HG03460 (cell line): ENCODE measurements around the gene ZBTB32.

Source experiments
- ATAC-seq: cut with Tn5 transposase; IDR thresholded peaks from one replicate; pipeline ENCODE4 v1.9.1; 2021; ENCODE audit not compliant: unreplicated experiment

Gene ZBTB32

GRCh38 chr19:35736913-35737886 lies 32.8 kb downstream of the ZBTB32 start:
- no peak for ATAC-seq

DNA sequence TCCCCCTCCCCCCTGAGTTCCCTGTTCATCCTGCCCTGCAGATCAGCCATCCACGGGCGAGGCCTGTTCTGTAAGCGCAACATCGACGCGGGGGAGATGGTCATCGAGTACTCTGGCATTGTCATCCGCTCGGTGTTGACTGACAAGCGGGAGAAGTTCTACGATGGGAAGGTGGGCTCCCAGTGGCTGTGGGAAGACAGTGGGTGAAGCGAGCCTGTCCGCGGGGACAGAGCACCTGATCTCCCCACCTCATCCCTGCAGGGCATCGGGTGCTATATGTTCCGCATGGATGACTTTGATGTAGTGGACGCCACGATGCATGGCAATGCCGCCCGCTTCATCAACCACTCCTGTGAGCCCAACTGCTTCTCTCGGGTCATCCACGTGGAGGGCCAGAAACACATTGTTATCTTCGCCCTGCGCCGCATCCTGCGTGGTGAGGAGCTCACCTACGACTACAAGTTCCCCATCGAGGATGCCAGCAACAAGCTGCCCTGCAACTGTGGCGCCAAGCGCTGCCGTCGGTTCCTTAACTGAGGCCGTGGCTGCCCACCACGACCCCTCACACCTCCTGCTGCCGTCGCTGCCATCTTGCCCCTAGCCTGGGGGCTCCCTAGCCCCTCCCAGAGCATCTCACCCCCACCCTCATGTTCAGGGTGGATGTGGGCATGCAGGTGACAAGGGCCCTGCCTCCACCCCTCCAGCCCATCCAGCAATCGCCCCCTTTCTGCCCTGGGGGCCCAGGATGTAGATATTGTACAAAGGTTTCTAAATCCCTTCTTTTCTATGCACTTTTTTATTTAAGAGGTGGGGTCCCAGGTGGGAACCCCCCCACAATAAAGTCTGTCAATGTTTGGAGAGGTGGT lies 33.9 kb downstream of the ZBTB32 start:
- ATAC-seq, result no peak

DNA sequence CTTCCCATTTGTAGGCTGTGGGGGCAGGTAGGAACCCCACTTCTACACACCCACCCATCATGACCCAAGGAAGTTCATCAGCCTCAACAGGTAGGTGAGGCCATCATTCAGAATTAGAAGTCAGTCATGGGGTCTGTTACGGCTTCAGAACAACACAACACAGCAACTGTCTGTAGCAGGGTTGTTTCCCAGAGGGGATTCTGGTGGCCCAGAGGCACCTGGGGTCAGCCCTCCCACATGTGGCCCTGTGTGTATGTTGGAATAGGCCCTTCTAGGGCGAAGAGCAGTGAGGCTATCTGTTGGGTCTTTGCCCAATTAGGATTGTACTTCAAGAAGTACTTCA lies 34.5 kb downstream of the ZBTB32 start:
- no peak for ATAC-seq

- ATAC-seq, result no peak
Measured at GRCh38 chr19:35739275-35740107, 35.1 kb downstream of the ZBTB32 start.

DNA sequence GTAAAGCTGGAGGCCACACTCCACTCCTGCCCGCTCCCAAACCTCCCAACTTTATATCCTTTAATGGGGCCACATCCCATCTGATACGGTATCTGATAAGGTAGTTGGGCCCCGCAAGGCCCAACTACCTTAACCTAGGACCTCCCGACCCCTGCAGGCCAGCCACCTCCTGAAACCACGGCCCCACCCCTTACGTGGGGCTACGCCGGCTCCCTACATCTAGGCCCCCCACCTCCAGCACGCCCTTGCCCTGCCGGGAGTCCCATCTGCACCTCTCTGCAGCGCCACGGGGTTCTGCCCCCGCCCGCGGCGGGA lies 35.7 kb downstream of the ZBTB32 start:
- peak; percentile 17 for ATAC-seq

DNA sequence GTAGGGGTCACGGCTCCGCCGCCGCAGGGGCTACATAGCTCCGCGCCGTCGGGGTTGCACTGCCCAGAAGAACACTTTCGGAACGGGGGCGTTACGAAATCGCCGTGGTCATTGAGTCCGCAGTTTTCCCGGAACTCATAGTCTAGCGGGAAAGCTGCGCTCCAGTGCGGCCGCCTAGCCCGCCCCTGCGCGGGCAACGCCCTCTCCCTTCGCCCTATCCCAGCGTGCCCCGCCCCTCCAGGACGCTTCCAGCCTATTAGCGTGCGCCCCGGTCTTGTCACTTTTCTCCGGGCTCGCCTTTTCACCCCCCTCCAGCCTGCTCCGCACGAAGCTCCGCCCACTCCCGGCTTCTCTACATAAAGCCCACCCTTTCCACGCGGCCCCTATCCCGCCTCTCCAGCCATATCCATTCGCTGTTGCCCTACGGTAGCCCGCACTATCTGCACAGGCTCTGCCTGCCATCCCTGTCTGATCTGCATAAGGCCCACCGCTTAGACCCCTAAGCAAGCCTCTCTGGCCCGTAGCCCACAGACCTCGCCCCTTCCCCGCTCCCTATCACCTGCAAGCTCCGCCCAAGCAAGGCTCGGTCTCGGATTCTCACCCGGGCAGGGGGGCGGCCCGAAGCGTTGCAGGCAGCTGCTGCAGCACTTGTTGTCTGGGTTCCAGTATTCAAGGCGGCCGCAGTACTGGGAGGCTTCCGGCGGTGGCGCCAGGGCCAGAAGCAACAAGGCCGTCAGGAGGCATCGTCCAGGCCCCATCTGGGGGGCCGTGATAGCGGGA lies 36.3 kb downstream of the ZBTB32 start:
- peak; percentile 44 for ATAC-seq

- ATAC-seq, result no peak
Measured at GRCh38 chr19:35741203-35741515, 36.8 kb downstream of the ZBTB32 start.

- no peak for ATAC-seq
Measured at GRCh38 chr19:35742121-35742724, 37.9 kb downstream of the ZBTB32 start, which contains the start of gene IGFLR1. TSS of gene IGFLR1 (minus strand) at chr19:35742452. CDS start at chr19:35741180, 1,272 bp downstream.

DNA sequence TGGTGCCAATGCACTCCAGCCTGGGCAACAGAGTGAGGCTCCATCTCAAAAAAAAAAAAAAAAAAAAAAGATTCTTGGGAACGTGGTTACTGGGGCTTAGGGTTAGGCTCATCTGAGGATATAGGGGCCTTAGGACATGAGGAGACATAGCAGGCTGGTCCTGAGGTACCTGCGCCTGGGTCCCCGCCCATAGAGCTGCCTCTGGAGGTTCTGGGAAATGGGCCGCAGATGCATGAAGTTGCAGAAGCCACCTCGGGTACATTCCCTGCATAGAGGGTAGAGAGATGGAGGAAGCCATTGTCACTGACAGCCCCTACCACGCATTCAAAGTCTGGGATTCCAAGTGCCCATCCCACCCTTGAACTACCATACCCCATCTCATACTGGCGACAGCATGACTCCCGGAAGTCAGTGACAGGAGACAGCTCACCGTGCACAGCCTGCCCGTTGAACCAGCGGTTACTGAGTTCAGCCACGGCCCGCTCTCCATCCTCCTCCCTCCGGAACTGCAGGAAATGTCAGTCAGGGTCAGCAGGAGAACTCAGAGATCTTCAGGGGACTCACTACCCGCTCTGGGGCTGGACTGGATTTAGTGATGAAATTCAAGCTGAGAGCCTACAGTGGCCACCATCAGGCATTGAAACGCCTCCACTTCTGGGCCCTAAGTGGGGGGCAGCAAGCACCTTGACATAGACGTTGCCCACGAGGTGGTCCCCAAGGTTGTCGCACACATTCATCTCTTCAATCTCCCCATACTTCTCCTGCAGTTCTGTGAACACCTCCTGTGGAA lies 39.5 kb downstream of the ZBTB32 start:
- no peak for ATAC-seq

DNA sequence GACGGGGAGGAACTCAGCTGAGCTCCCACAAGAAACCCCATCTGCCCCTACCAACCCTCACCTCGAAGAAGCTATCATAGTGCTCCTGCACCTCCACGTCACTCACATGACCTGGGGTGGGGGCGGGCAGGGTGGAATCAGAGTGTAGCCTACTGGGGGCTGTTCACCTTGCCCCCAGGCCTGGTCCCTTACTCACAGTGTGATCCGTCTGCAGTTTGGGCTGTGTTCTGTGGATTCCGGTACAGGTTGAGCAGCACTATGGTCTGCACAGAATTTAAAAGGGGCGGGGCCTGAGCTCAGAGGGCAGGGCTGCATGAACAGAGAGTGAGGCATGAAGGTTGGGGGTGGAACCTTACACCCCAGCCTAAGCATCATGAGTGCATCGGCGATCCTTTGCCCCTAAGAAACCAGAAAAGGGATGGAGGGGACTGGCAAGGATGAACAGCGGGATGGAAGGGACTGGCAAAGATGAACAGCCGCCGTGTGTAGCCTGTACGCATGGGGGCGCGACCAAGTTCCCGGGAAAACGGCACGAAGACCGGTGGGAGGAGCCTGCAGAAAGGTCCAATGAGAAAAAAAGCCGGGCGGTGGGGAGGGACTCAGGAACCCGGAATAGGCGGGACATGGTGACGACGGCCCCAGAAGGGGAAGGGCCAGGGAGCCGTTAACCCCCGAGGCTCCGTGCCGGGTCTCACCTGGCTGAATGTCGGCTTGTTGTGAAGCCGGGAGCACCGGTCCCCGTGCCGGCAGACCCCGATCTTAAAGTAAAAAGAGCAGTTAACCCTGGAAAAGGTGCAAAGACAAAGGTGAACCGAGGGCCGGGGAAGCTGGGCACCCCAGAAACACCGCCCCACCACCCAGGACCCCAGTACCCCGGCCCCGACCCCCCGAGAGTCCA lies 40.3 kb downstream of the ZBTB32 start:
- peak; percentile 32 for ATAC-seq

DNA sequence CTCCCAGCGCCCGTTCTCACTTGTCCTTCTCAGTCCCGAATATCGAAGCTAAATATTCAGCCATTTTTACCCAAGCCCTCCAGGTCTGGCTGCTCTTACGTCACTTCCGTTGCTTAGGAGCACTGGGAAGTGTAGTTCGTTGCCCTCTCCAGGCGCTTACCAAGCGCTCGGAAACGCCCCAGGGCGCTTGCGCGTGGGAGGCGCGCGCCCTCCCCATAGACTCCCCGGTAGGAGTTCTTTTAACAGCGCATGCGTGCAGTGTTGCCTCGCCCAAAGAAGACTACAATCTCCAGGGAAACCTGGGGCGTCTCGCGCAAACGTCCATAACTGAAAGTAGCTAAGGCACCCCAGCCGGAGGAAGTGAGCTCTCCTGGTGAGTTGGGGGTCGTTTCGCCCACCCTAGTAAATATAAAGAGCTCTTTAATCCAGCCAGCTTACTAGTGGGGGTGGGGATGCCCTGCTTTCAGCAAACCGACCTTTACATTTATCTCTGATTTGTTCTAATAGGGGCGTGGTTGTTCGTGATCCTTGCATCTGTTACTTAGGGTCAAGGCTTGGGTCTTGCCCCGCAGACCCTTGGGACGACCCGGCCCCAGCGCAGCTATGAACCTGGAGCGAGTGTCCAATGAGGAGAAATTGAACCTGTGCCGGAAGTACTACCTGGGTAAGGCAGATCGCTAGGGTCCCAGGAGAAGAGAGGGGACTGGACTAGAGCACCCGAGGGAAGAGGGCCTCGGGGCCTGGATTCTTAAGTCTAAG lies 41.1 kb downstream of the ZBTB32 start, which contains the start of the genes PSENEN and U2AF1L4:
TSS of gene PSENEN (plus strand) at position 324 of the 759 bp plus-strand sequence. CDS start at position 604, 280 bp downstream.
TSS of gene U2AF1L4 (minus strand) at position 91 of the 759 bp plus-strand sequence. CDS start at position 64, 27 bp downstream.
- ATAC-seq, result peak; percentile 36

GRCh38 chr19:35746087-35746462 lies 41.7 kb downstream of the ZBTB32 start:
- no peak for ATAC-seq

DNA sequence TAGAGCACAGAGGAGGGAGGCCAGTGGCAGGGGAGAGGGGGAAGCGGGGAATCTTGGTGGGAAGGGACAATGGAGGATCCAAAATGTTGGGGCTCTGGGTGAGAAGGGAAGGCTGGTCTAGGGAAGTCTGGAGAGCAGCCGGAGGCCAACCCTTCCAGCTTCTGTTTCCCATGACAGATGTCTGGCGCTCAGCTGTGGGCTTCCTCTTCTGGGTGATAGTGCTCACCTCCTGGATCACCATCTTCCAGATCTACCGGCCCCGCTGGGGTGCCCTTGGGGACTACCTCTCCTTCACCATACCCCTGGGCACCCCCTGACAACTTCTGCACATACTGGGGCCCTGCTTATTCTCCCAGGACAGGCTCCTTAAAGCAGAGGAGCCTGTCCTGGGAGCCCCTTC lies 42.2 kb downstream of the ZBTB32 start:
- ATAC-seq, result no peak

GRCh38 chr19:35748106-35749020 lies 44.0 kb downstream of the ZBTB32 start, which contains the start of gene LIN37:
TSS of gene LIN37 (plus strand) at chr19:35748576. CDS start at chr19:35748725, 149 bp downstream.
- ATAC-seq, result peak; percentile 57

DNA sequence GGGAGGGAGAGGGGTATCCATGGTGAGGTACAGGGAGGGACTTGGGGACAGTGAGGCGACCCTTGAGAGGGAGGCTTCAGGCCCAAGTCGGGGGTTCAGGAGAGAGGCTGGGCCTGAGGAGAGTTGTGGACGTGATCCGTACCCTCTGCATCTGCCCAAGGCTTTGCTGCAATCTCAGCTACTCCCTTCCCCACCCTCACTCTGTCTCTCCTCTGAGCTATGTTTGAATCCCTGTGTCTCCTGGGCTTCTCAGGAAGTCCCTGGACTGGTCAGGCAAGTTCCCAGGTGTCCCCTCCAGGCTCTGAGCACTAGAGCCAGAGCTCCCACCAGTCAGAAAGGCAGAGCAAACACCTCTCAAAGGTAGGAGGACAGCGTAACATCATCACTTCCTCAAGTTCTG lies 45.8 kb downstream of the ZBTB32 start:
- ATAC-seq, result no peak
